SU-DHL-6 (cell line): ENCODE data around the gene SMARCD2.
"Not testable (repeated sequence)": the region's sequence is repeated elsewhere in the genome, so short reads cannot be mapped to it uniquely, and the experiment has no call there.

Experiments
- H2AFZ ChIP-seq: fragments of 200-600 bp; sonication (generic); 2 replicates; pipeline ENCODE4 v1.6.1; 2014; ENCODE audit warnings: low read depth, mild to moderate bottlenecking, moderate library complexity, mixed read lengths, antibody characterized with exemption, low read length; ENCODE audit not compliant: severe bottlenecking
- H3F3A ChIP-seq: fragments of 200-600 bp; shearing (Covaris generic); 2 replicates; pipeline ENCODE4 v1.6.0; 2016; ENCODE audit warnings: antibody characterized with exemption, mild to moderate bottlenecking; ENCODE audit not compliant: insufficient read depth
- H3K27ac ChIP-seq: fragments of 200-600 bp; sonication (generic); 2 replicates; pipeline ENCODE4 v1.5.1; 2016; ENCODE audit warnings: low read depth, mild to moderate bottlenecking, low read length, moderate library complexity, mixed read lengths
- H3K27me3 ChIP-seq: fragments of 200-600 bp; sonication (generic), shearing (Covaris generic); 2 replicates; pipeline ENCODE4 v1.6.0; 2014; ENCODE audit warnings: mild to moderate bottlenecking, low read length
- H3K36me3 ChIP-seq: fragments of 200-600 bp; sonication (generic); 2 replicates; pipeline ENCODE4 v1.6.1; 2014; ENCODE audit warnings: mild to moderate bottlenecking, low read length, mixed read lengths
- H3K4me2 ChIP-seq: fragments of 300-600, 200-600 bp; shearing (Covaris generic), sonication (generic); 2 replicates; pipeline ENCODE4 v1.6.0; 2014; ENCODE audit warnings: low read length, low read depth, mild to moderate bottlenecking; ENCODE audit not compliant: poor library complexity, severe bottlenecking
- H3K4me3 ChIP-seq: fragments of 200-600 bp; sonication (generic); 2 replicates; pipeline ENCODE4 v1.5.1; 2014; ENCODE audit warnings: antibody characterized with exemption, low read length, mild to moderate bottlenecking, mixed read lengths; ENCODE audit not compliant: insufficient read depth, poor library complexity, severe bottlenecking
- H3K79me2 ChIP-seq: fragments of 200-600 bp; sonication (generic); 2 replicates; pipeline ENCODE4 v1.6.1; 2014; ENCODE audit warnings: mild to moderate bottlenecking, low read length, moderate library complexity; ENCODE audit not compliant: insufficient read depth
- H3K9ac ChIP-seq: fragments of 200-600 bp; sonication (generic); 2 replicates; pipeline ENCODE4 v1.7.0; 2014; ENCODE audit warnings: mild to moderate bottlenecking, low read length
- H3K9me2 ChIP-seq: fragments of 200-600 bp; sonication (generic); replicated peaks from 2 replicates; pipeline ENCODE4 v1.6.1; 2014; ENCODE audit warnings: low read length; ENCODE audit not compliant: insufficient read depth
- H3K9me3 ChIP-seq: fragments of 200-600 bp; sonication (generic); 2 replicates; pipeline ENCODE4 v1.6.1; 2014; ENCODE audit warnings: low read length, mixed read lengths; ENCODE audit not compliant: insufficient read depth
- H4K20me1 ChIP-seq: fragments of 200-600 bp; sonication (generic); 2 replicates; pipeline ENCODE4 v1.6.1; 2014; ENCODE audit warnings: low read depth, mild to moderate bottlenecking, antibody characterized with exemption, low read length, moderate library complexity, mixed read lengths
- CTCF ChIP-seq: fragments of 200-600 bp; sonication (generic); IDR thresholded peaks from one replicate; pipeline ENCODE4 v1.5.1; 2017; ENCODE audit warnings: antibody characterized with exemption, mild to moderate bottlenecking, low read length, moderate library complexity; ENCODE audit not compliant: insufficient read depth, poor library complexity, severe bottlenecking
- EZH2phosphoT487 ChIP-seq: fragments of 200-600 bp; sonication (generic), shearing (Covaris generic); conservative IDR thresholded peaks from 2 replicates; pipeline ENCODE4 v1.6.1; 2018; ENCODE audit warnings: mild to moderate bottlenecking, antibody characterized with exemption, low read length, moderate library complexity, mixed read lengths

Gene SMARCD2

DNA sequence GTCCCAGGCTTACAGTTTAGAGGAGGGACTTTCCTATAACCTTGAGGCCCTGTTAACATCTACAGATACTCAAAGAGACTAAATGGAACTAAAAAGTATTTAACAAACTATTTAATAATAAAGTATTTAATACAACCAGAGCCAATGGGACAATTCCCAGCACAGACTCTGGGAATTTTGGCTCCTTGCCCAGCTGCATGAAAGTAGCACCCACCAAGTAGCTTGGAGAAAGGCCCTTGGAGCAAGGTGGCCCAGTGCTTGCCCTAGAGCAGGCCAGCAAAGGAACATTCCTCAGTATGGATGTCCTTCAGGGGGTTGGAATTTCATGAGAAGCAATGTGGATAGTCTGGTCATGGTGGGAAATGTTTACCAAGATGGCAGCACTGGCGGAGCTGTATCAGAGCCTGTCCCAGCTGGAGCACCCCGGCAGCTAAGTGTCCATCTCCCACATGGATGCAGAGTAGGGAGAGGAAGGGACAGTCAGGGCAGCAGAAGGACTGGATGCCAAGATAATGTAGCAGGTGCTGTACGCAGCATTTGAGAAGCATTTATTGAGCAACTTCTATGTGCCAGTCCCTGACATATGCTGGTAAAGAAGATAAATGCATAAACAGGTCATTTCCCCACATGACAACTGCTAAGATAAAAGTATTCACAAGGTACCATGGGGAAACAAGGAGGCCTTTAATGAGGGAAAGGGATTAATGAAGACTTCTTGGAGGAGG is 5.2 kb upstream of the SMARCD2 start:
- Histone ChIP-seq H3K9ac (no peak overlapping the region), H2AFZ (no peak overlapping the region)
- TF ChIP-seq EZH2phosphoT487 = no peak
- TF ChIP-seq CTCF = no peak

GRCh38 chr17:63845509-63845908 is 3.0 kb upstream of the SMARCD2 start:
- H3F3A ChIP-seq = peaks cover 17% of the 10 kb centered on the region
- H3K9me3 ChIP-seq = peaks cover 7% of the 10 kb centered on the region; the same call in 1 of the 2 replicates
- no peaks in the 10 kb centered on the region for H3K27me3 ChIP-seq
- H3K9ac ChIP-seq = no peak overlapping the region
- no peak overlapping the region for H3K27ac ChIP-seq
- TF ChIP-seq EZH2phosphoT487 = no peak
- no peak for TF ChIP-seq CTCF
- H3K79me2 ChIP-seq = peaks cover 18% of the 10 kb centered on the region
- no peaks in the 10 kb centered on the region for H4K20me1 ChIP-seq
- no peak overlapping the region for H3K4me3 ChIP-seq
- no peak overlapping the region for H3K4me2 ChIP-seq
- H3K36me3 ChIP-seq = no peaks in the 10 kb centered on the region
- H2AFZ ChIP-seq = no peak overlapping the region
- no peaks in the 10 kb centered on the region for H3K9me2 ChIP-seq

More for the DNA sequence above, 5.2 kb upstream of the SMARCD2 start:
- Histone ChIP-seq H3K4me2 (no peak overlapping the region), H3K79me2 (no peaks in the 10 kb centered on the region), H3K27me3 (no peaks in the 10 kb centered on the region), H3K9me3 (peaks cover 7% of the 10 kb centered on the region; the same call in 1 of the 2 replicates), H3K27ac (no peak overlapping the region), H3K36me3 (no peaks in the 10 kb centered on the region), H3F3A (peaks cover 17% of the 10 kb centered on the region), H3K4me3 (no peak overlapping the region), H4K20me1 (no peaks in the 10 kb centered on the region), H3K9me2 (no peaks in the 10 kb centered on the region)

GRCh38 chr17:63843910-63844677 is 1.6 kb upstream of the SMARCD2 start:
- Histone ChIP-seq H2AFZ (peak overlapping the region; percentile 68), H3K9me2 (no peaks in the 10 kb centered on the region), H3K9me3 (peaks cover 7% of the 10 kb centered on the region; the same call in 1 of the 2 replicates), H3K79me2 (peaks cover 32% of the 10 kb centered on the region), H3K4me3 (peak overlapping the region; percentile 64), H3K36me3 (no peaks in the 10 kb centered on the region), H3K27ac (peak overlapping the region; percentile 77), H3F3A (peaks cover 17% of the 10 kb centered on the region), H4K20me1 (no peaks in the 10 kb centered on the region), H3K27me3 (no peaks in the 10 kb centered on the region), H3K4me2 (peak overlapping the region; percentile 72), H3K9ac (peak overlapping the region; percentile 45)
- TF ChIP-seq EZH2phosphoT487 = no peak

GRCh38 chr17:63843387-63843888 is 953 bp upstream of the SMARCD2 start:
- Histone ChIP-seq H2AFZ (peak overlapping the region; percentile 68), H3K4me3 (peak overlapping the region; percentile 64), H3K27ac (peak overlapping the region; percentile 77), H3K4me2 (peak overlapping the region; percentile 72), H3F3A (peaks cover 17% of the 10 kb centered on the region), H3K9ac (peak overlapping the region; percentile 45), H3K79me2 (peaks cover 38% of the 10 kb centered on the region)
- not testable (repeated sequence) for H4K20me1 ChIP-seq, H3K9me3 ChIP-seq, H3K27me3 ChIP-seq, H3K36me3 ChIP-seq, H3K9me2 ChIP-seq
